Astrocyte (in vitro differentiated cells and primary cell): ENCODE data around the gene CACNG6. TPM values are rescaled to one million over a fixed set of nuclear protein-coding genes. Genes with fewer than 3 reads are reported as not detected.

ENCODE experiments used
- DNase-seq: peaks from one replicate; pipeline ENCODE4 v3.0.0-alpha.2; 2010; ENCODE audit warnings: low read depth
- FAIRE-seq: peaks from 2 replicates; lab custom pipeline; 2011; peaks lifted over from hg19 to GRCh38; lab: Jason Lieb, UNC
- H2AFZ ChIP-seq: 2 replicates; pipeline ENCODE4 v1.6.0; 2012; ENCODE audit warnings: low read depth, low read length, inconsistent platforms
- H3K27ac ChIP-seq: 2 replicates; pipeline ENCODE4 v1.5.1; 2011; ENCODE audit warnings: low read depth, low read length, inconsistent platforms
- H3K27me3 ChIP-seq: 2 replicates; pipeline ENCODE4 v1.6.0; 2011; ENCODE audit warnings: low read length, inconsistent platforms; ENCODE audit not compliant: insufficient read depth
- H3K36me3 ChIP-seq: 2 replicates; pipeline ENCODE4 v1.5.1; 2011; ENCODE audit warnings: low read length, inconsistent platforms; ENCODE audit not compliant: insufficient read depth
- H3K4me1 ChIP-seq: 2 replicates; pipeline ENCODE4 v1.5.1; 2011; ENCODE audit warnings: low read length, inconsistent platforms; ENCODE audit not compliant: insufficient read depth
- H3K4me2 ChIP-seq: 2 replicates; pipeline ENCODE4 v1.6.0; 2012; ENCODE audit warnings: low read length, inconsistent platforms
- H3K4me3 ChIP-seq: 2 replicates; pipeline ENCODE4 v1.5.1; 2011; ENCODE audit warnings: low read depth, mild to moderate bottlenecking, low read length, inconsistent platforms; ENCODE audit not compliant: insufficient read depth
- H3K79me2 ChIP-seq: 2 replicates; pipeline ENCODE4 v1.6.0; 2012; ENCODE audit warnings: mild to moderate bottlenecking, low read length, inconsistent platforms; ENCODE audit not compliant: insufficient read depth
- H3K9ac ChIP-seq: 2 replicates; pipeline ENCODE4 v1.6.0; 2012; ENCODE audit warnings: mild to moderate bottlenecking, low read length, inconsistent platforms
- H3K9me3 ChIP-seq: 2 replicates; pipeline ENCODE4 v1.5.1; 2012; ENCODE audit warnings: low read depth, mild to moderate bottlenecking, low read length, inconsistent platforms; ENCODE audit not compliant: insufficient read depth
- H4K20me1 ChIP-seq: 2 replicates; pipeline ENCODE4 v1.6.0; 2012; ENCODE audit warnings: low read length, inconsistent platforms; ENCODE audit not compliant: insufficient read depth
- H3K27ac Mint-ChIP-seq: one replicate; pipeline ENCODE4 v1.8.0; 2021; ENCODE audit warnings: mild to moderate bottlenecking, mixed read lengths; ENCODE audit not compliant: unreplicated experiment
- H3K27me3 Mint-ChIP-seq: one replicate; pipeline ENCODE4 v1.8.0; 2021; ENCODE audit warnings: low read depth, mixed read lengths; ENCODE audit not compliant: unreplicated experiment
- H3K36me3 Mint-ChIP-seq: one replicate; pipeline ENCODE4 v1.8.0; 2021; ENCODE audit warnings: low read depth, mixed read lengths; ENCODE audit not compliant: unreplicated experiment
- H3K4me1 Mint-ChIP-seq: one replicate; pipeline ENCODE4 v1.8.0; 2021; ENCODE audit warnings: low read depth, mixed read lengths; ENCODE audit not compliant: unreplicated experiment
- H3K4me3 Mint-ChIP-seq: one replicate; pipeline ENCODE4 v1.8.0; 2021; ENCODE audit warnings: mild to moderate bottlenecking, moderate library complexity, mixed read lengths; ENCODE audit not compliant: unreplicated experiment
- H3K9me3 Mint-ChIP-seq: one replicate; pipeline ENCODE4 v1.8.0; 2021; ENCODE audit warnings: mild to moderate bottlenecking, mixed read lengths; ENCODE audit not compliant: unreplicated experiment
- EZH2 ChIP-seq: IDR thresholded peaks from 2 replicates; pipeline ENCODE4 v1.6.1; 2012; ENCODE audit warnings: mild to moderate bottlenecking, low read length, inconsistent platforms; ENCODE audit not compliant: insufficient read depth
- total RNA-seq: library from RNA; stranded (reverse); gene quantifications from 2 replicates; pipeline ENCODE4 v1.2.1, GENCODE V29; 2021
- TF ChIP-seq, protein P1 (sequence below): IDR thresholded peaks from 2 replicates; pipeline ENCODE4 v1.5.1; 2011; ENCODE audit warnings: low read depth, mild to moderate bottlenecking, inconsistent platforms, low read length, moderate library complexity; ENCODE audit not compliant: insufficient read depth

The CACNG6 gene
- total RNA-seq, 1 donor from 2014 or later = 0.20 TPM

GRCh38 chr19:54024660-54025059, 33.2 kb downstream of the CACNG6 start:
- Histone ChIP-seq H3K27ac (no peak overlapping the region), H3K9me3 (no peaks in the 10 kb centered on the region), H3K4me2 (no peak overlapping the region), H3K27me3 (no peaks in the 10 kb centered on the region), H2AFZ (no peak overlapping the region), H3K9ac (no peak overlapping the region), H3K4me1 (peaks cover 6% of the 10 kb centered on the region), H4K20me1 (no peaks in the 10 kb centered on the region), H3K4me3 (no peak overlapping the region), H3K79me2 (no peaks in the 10 kb centered on the region), H3K36me3 (no peaks in the 10 kb centered on the region)
- Mint-ChIP-seq H3K4me3 (no peak overlapping the region), H3K9me3 (peaks cover 4% of the 10 kb centered on the region), H3K36me3 (no peaks in the 10 kb centered on the region), H3K4me1 (peaks cover 10% of the 10 kb centered on the region), H3K27me3 (peaks cover 16% of the 10 kb centered on the region), H3K27ac (no peak overlapping the region)
- DNase-seq = no peak
- no peak for FAIRE-seq
- TF ChIP-seq, protein P1, sequence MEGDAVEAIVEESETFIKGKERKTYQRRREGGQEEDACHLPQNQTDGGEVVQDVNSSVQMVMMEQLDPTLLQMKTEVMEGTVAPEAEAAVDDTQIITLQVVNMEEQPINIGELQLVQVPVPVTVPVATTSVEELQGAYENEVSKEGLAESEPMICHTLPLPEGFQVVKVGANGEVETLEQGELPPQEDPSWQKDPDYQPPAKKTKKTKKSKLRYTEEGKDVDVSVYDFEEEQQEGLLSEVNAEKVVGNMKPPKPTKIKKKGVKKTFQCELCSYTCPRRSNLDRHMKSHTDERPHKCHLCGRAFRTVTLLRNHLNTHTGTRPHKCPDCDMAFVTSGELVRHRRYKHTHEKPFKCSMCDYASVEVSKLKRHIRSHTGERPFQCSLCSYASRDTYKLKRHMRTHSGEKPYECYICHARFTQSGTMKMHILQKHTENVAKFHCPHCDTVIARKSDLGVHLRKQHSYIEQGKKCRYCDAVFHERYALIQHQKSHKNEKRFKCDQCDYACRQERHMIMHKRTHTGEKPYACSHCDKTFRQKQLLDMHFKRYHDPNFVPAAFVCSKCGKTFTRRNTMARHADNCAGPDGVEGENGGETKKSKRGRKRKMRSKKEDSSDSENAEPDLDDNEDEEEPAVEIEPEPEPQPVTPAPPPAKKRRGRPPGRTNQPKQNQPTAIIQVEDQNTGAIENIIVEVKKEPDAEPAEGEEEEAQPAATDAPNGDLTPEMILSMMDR = no peak
- no peak for TF ChIP-seq EZH2

DNA sequence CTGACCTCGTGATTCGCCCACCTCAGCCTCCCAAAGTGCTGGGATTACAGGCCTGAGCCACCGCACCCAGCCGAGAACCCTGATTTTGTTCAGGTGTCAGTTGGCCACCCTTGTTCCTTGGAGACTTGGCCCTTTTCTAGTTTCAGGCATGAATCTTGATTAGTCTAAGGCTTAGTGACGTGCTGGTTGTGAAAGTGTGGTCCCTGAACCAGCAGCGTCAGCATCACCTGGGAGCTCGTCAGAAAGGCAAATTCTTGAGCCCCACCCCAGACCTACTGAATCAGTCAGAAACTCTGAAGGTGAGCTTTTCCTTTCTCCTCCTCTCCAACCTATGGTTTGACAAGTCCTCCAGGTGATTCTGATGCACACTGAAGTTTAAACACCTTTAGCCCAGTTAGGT, 35.2 kb downstream of the CACNG6 start:
- peaks cover 2% of the 10 kb centered on the region for H3K4me1 Mint-ChIP-seq
- no peak for TF ChIP-seq EZH2
- TF ChIP-seq, protein P1 = no peak
- Histone ChIP-seq H3K27ac (no peak overlapping the region), H3K27me3 (no peaks in the 10 kb centered on the region), H3K9me3 (no peaks in the 10 kb centered on the region), H3K4me3 (no peak overlapping the region), H3K9ac (no peak overlapping the region), H3K79me2 (no peaks in the 10 kb centered on the region), H3K4me1 (peaks cover 2% of the 10 kb centered on the region), H3K4me2 (no peak overlapping the region), H4K20me1 (no peaks in the 10 kb centered on the region), H2AFZ (no peak overlapping the region), H3K36me3 (no peaks in the 10 kb centered on the region)
- H3K27ac Mint-ChIP-seq = no peak overlapping the region
- H3K9me3 Mint-ChIP-seq = peaks cover 2% of the 10 kb centered on the region
- FAIRE-seq (no peak), DNase-seq (no peak)
- peaks cover 18% of the 10 kb centered on the region for H3K27me3 Mint-ChIP-seq
- H3K36me3 Mint-ChIP-seq = no peaks in the 10 kb centered on the region
- H3K4me3 Mint-ChIP-seq = no peak overlapping the region

- Histone ChIP-seq H2AFZ (no peak overlapping the region), H3K9ac (no peak overlapping the region), H3K4me2 (no peak overlapping the region), H3K79me2 (no peaks in the 10 kb centered on the region), H3K9me3 (no peaks in the 10 kb centered on the region), H3K36me3 (no peaks in the 10 kb centered on the region), H3K4me3 (no peak overlapping the region), H3K27ac (no peak overlapping the region), H3K27me3 (no peaks in the 10 kb centered on the region), H3K4me1 (no peaks in the 10 kb centered on the region), H4K20me1 (no peaks in the 10 kb centered on the region)
- Mint-ChIP-seq H3K36me3 (no peaks in the 10 kb centered on the region), H3K27ac (no peak overlapping the region), H3K9me3 (peaks cover 1% of the 10 kb centered on the region), H3K4me1 (no peaks in the 10 kb centered on the region), H3K27me3 (peaks cover 14% of the 10 kb centered on the region), H3K4me3 (no peak overlapping the region)
- DNase-seq (no peak), FAIRE-seq (no peak)
- TF ChIP-seq, protein P1 = no peak
- TF ChIP-seq EZH2 = no peak
Measured at GRCh38 chr19:54029301-54029700, 37.9 kb downstream of the CACNG6 start.
